ENCODE results near the gene ABCA1. TPM values are rescaled to one million over a fixed set of nuclear protein-coding genes. Genes with fewer than 3 reads are reported as not detected.

Gene ABCA1
- total RNA-seq, 2 experiments from 2014 or later: 14.1 to 16.9 TPM

- no peak overlapping the region for H3K27ac ChIP-seq (ENCODE audit: low read depth in 1 of 2, low read length in 2 of 2)
- no peaks in the 10 kb centered on the region for H3K36me3 ChIP-seq (ENCODE audit: insufficient read depth, low read length)
- ChIA-PET CTCF (no interaction called here), POLR2A (no interaction called here)
- peaks cover 27% of the 10 kb centered on the region for H3K36me3 Mint-ChIP-seq (ENCODE audit: low read depth)
- no peak for ATAC-seq (ENCODE audit: poor library complexity)
- H3K9me3 ChIP-seq (ENCODE audit: control insufficient read depth in 1 of 2, insufficient read depth in 1 of 2, low read length in 2 of 2): no peaks in the 10 kb centered on the region
- no peak for TF ChIP-seq CTCF (IDR thresholded peaks at IDR 0.05)
- H3K4me1 Mint-ChIP-seq (ENCODE audit: low read depth): no peaks in the 10 kb centered on the region
- no peak overlapping the region for H3K4me3 ChIP-seq (ENCODE audit: low read length)
- no peak overlapping the region for H3K27ac Mint-ChIP-seq
- H3K4me1 ChIP-seq (ENCODE audit: insufficient read depth, low read length): no peaks in the 10 kb centered on the region
- H3K27me3 ChIP-seq (ENCODE audit: control insufficient read depth in 1 of 2, insufficient read depth in 2 of 2, low read length in 2 of 2): no peaks in the 10 kb centered on the region
- no peaks in the 10 kb centered on the region for H3K27me3 Mint-ChIP-seq
- intact Hi-C loops (cut with DNase I, micrococcal nuclease): no loop called here
- H3K9me3 Mint-ChIP-seq: no peaks in the 10 kb centered on the region
- H3K4me3 Mint-ChIP-seq: no peak overlapping the region
- no peak for DNase-seq
Measured at GRCh38 chr9:104850786-104851545, 77.0 kb downstream of the ABCA1 start.

GRCh38 chr9:104849023-104849422 is 78.9 kb downstream of the ABCA1 start:
- H3K27me3 ChIP-seq (ENCODE audit: control insufficient read depth in 1 of 2, insufficient read depth in 2 of 2, low read length in 2 of 2): no peaks in the 10 kb centered on the region
- no peak for TF ChIP-seq CTCF (IDR thresholded peaks at IDR 0.05)
- no peaks in the 10 kb centered on the region for H3K27me3 Mint-ChIP-seq
- H3K9me3 Mint-ChIP-seq: no peaks in the 10 kb centered on the region
- H3K4me3 ChIP-seq (ENCODE audit: low read length): no peak overlapping the region
- no peaks in the 10 kb centered on the region for H3K4me1 ChIP-seq (ENCODE audit: insufficient read depth, low read length)
- H3K4me3 Mint-ChIP-seq: no peak overlapping the region
- no peak overlapping the region for H3K27ac Mint-ChIP-seq
- no peaks in the 10 kb centered on the region for H3K9me3 ChIP-seq (ENCODE audit: control insufficient read depth in 1 of 2, insufficient read depth in 1 of 2, low read length in 2 of 2)
- peaks cover 22% of the 10 kb centered on the region for H3K36me3 Mint-ChIP-seq (ENCODE audit: low read depth)
- no peaks in the 10 kb centered on the region for H3K4me1 Mint-ChIP-seq (ENCODE audit: low read depth)
- H3K36me3 ChIP-seq (ENCODE audit: insufficient read depth, low read length): no peaks in the 10 kb centered on the region
- ChIA-PET CTCF (no interaction called here), POLR2A (no interaction called here)
- DNase-seq: no peak
- ATAC-seq (ENCODE audit: poor library complexity): no peak
- no peak overlapping the region for H3K27ac ChIP-seq (ENCODE audit: low read depth in 1 of 2, low read length in 2 of 2)
- intact Hi-C loops (cut with DNase I, micrococcal nuclease): no loop called here

GRCh38 chr9:104844710-104845109 is 83.2 kb downstream of the ABCA1 start:
- TF ChIP-seq CTCF (IDR thresholded peaks at IDR 0.05): no peak
- Histone ChIP-seq H3K4me1 (ENCODE audit: insufficient read depth, low read length) (no peaks in the 10 kb centered on the region), H3K4me3 (ENCODE audit: low read length) (no peak overlapping the region), H3K27ac (ENCODE audit: low read depth in 1 of 2, low read length in 2 of 2) (no peak overlapping the region), H3K9me3 (ENCODE audit: control insufficient read depth in 1 of 2, insufficient read depth in 1 of 2, low read length in 2 of 2) (no peaks in the 10 kb centered on the region), H3K27me3 (ENCODE audit: control insufficient read depth in 1 of 2, insufficient read depth in 2 of 2, low read length in 2 of 2) (no peaks in the 10 kb centered on the region), H3K36me3 (ENCODE audit: insufficient read depth, low read length) (peaks cover 4% of the 10 kb centered on the region)
- Mint-ChIP-seq H3K9me3 (no peaks in the 10 kb centered on the region), H3K4me1 (ENCODE audit: low read depth) (no peaks in the 10 kb centered on the region), H3K36me3 (ENCODE audit: low read depth) (peaks cover 38% of the 10 kb centered on the region), H3K27me3 (no peaks in the 10 kb centered on the region), H3K4me3 (no peak overlapping the region), H3K27ac (no peak overlapping the region)
- intact Hi-C loops (cut with DNase I, micrococcal nuclease): no loop called here
- ATAC-seq (ENCODE audit: poor library complexity): no peak
- CTCF ChIA-PET: no interaction called here
- DNase-seq: no peak
- POLR2A ChIA-PET: no interaction called here
